DND-41 (cell line): ENCODE measurements around the gene LRRC43.

Source experiments
- ATAC-seq: fragments of 200-7000 bp; cut with Tn5 transposase; 3 replicates; pipeline ENCODE4 v1.9.1; 2021; ENCODE audit warnings: low read depth; ENCODE audit not compliant: insufficient read depth
- DNase-seq: peaks from one replicate; pipeline ENCODE4 v3.0.0-alpha.2; 2020
- H2AFZ ChIP-seq: 2 replicates; pipeline ENCODE4 v1.6.0; 2012; ENCODE audit warnings: low read depth, low read length
- H3K27ac ChIP-seq: 2 replicates; pipeline ENCODE4 v1.5.1; 2012; ENCODE audit warnings: low read length, inconsistent platforms
- H3K27me3 ChIP-seq: fragments of 200-600 bp; sonication (generic); 2 replicates; pipeline ENCODE4 v1.6.0; 2012; ENCODE audit warnings: low read length, mild to moderate bottlenecking, inconsistent platforms; ENCODE audit not compliant: insufficient read depth, poor library complexity
- H3K36me3 ChIP-seq: 2 replicates; pipeline ENCODE4 v1.5.1; 2012; ENCODE audit warnings: low read length, inconsistent platforms; ENCODE audit not compliant: insufficient read depth
- H3K4me1 ChIP-seq: 2 replicates; pipeline ENCODE4 v1.5.1; 2012; ENCODE audit warnings: mild to moderate bottlenecking, low read length; ENCODE audit not compliant: insufficient read depth
- H3K4me2 ChIP-seq: 2 replicates; pipeline ENCODE4 v1.6.0; 2012; ENCODE audit warnings: mild to moderate bottlenecking, moderate library complexity, low read length, inconsistent platforms; ENCODE audit not compliant: insufficient read depth
- H3K4me3 ChIP-seq, 2 experiments: fragments of 200-600 bp in 1 of 2; shearing (Covaris generic) in 1 of 2; 2 replicates each; pipeline ENCODE4 v1.5.1; 2012 to 2016; ENCODE audit warnings: inconsistent platforms in 2 of 2, low read length in 2 of 2, mild to moderate bottlenecking in 2 of 2, low read depth in 1 of 2, moderate library complexity in 1 of 2
- H3K79me2 ChIP-seq: 2 replicates; pipeline ENCODE4 v1.6.0; 2012; ENCODE audit warnings: low read length, inconsistent platforms; ENCODE audit not compliant: insufficient read depth
- H3K9ac ChIP-seq: 2 replicates; pipeline ENCODE4 v1.6.0; 2012; ENCODE audit warnings: low read depth, mild to moderate bottlenecking, inconsistent platforms, low read length, moderate library complexity
- H3K9me3 ChIP-seq: 2 replicates; pipeline ENCODE4 v1.5.1; 2012; ENCODE audit warnings: low read length, moderate library complexity, mild to moderate bottlenecking, inconsistent platforms; ENCODE audit not compliant: insufficient read depth, severe bottlenecking
- H4K20me1 ChIP-seq: 2 replicates; pipeline ENCODE4 v1.6.0; 2012; ENCODE audit warnings: low read length; ENCODE audit not compliant: insufficient read depth
- EZH2 ChIP-seq: IDR thresholded peaks from 3 replicates; pipeline ENCODE4 v1.6.1; 2012; ENCODE audit warnings: borderline replicate concordance, low read depth, mild to moderate bottlenecking, moderate library complexity, low read length, inconsistent platforms; ENCODE audit not compliant: severe bottlenecking
- TF ChIP-seq, protein P1 (sequence below): IDR thresholded peaks from 2 replicates; pipeline ENCODE4 v1.5.1; 2012; ENCODE audit warnings: borderline replicate concordance, low read length, moderate library complexity, mild to moderate bottlenecking; ENCODE audit not compliant: poor library complexity, severe bottlenecking; ENCODE audit errors: extremely low read depth

Gene LRRC43

DNA sequence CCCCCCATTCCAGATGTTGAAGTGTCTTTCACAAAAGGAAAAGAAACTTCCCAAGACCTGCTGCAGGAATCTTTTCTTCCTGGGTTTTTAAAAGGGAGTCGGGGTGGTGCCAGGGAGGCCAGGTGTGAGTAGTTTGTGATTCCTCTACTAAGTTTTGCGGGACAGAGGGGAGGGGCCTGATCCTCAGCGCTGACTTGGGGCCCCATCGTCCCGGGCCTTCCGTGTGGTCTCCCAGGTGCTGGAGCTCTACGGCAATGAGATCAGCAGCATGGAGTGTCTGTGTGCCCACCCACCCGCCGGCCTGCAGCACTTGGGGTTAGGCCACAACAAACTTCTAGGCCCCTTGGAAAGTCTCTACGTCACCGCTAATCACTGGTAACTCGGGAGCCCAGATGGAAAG, 4.5 kb downstream of the LRRC43 start:
- Histone ChIP-seq H3K9ac (no peak overlapping the region), H3K9me3 (no peaks in the 10 kb centered on the region), H3K4me2 (no peak overlapping the region), H3K36me3 (no peaks in the 10 kb centered on the region), H3K79me2 (no peaks in the 10 kb centered on the region), H2AFZ (no peak overlapping the region), H4K20me1 (no peaks in the 10 kb centered on the region), H3K27ac (no peak overlapping the region), H3K4me3 (no peak overlapping the region), H3K4me1 (no peaks in the 10 kb centered on the region), H3K27me3 (peaks cover 3% of the 10 kb centered on the region)
- TF ChIP-seq, protein P1, sequence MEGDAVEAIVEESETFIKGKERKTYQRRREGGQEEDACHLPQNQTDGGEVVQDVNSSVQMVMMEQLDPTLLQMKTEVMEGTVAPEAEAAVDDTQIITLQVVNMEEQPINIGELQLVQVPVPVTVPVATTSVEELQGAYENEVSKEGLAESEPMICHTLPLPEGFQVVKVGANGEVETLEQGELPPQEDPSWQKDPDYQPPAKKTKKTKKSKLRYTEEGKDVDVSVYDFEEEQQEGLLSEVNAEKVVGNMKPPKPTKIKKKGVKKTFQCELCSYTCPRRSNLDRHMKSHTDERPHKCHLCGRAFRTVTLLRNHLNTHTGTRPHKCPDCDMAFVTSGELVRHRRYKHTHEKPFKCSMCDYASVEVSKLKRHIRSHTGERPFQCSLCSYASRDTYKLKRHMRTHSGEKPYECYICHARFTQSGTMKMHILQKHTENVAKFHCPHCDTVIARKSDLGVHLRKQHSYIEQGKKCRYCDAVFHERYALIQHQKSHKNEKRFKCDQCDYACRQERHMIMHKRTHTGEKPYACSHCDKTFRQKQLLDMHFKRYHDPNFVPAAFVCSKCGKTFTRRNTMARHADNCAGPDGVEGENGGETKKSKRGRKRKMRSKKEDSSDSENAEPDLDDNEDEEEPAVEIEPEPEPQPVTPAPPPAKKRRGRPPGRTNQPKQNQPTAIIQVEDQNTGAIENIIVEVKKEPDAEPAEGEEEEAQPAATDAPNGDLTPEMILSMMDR = no peak
- TF ChIP-seq EZH2 = no peak
- DNase-seq (no peak), ATAC-seq (no peak)

DNA sequence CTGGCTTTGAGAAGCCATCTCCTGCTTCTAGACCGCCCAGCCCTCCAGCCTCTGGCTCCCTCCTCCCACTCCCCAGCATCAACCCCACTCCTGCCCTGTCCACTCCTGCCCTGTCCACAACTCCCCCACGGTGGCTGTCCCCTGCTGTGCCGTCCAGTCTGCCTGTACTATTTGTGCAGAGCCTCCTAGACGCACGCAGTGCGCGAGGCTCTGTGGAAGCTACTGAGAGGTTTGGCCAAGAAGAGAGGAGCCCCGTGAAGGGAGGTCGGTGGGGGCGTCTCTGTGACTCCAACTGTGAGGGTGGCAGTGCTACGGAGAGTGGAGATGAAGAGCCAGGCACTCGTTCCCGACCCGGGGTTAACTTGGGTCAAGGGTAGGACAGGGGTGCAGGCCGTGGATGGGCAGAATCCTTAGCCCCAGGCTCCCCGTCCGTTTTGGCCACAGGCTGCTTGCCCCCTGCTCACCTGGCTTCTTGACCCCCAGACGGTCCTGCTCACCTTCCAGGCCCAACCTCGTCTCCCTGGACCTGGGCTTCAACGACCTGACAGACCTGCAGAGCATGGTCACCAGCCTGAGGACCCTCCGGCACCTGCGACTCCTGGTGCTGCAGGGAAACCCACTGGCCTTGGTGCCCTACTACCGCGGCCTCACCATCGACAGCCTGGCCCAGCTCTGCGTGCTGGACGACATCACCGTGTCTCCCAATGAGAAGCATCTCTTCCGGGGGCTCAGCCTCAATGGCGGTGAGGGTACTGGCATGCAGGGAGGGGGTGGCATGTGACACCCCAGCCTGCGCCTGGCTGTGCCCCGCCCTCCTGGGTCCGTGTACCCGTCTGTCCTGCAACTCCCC, 6.9 kb downstream of the LRRC43 start:
- TF ChIP-seq EZH2 = no peak
- TF ChIP-seq, protein P1 = no peak
- ATAC-seq (no peak), DNase-seq (no peak)
- H3K79me2 ChIP-seq = no peaks in the 10 kb centered on the region
- no peak overlapping the region for H3K4me3 ChIP-seq
- H3K27ac ChIP-seq = no peak overlapping the region
- H4K20me1 ChIP-seq = no peaks in the 10 kb centered on the region
- H3K9ac ChIP-seq = no peak overlapping the region
- H3K9me3 ChIP-seq = no peaks in the 10 kb centered on the region
- H3K36me3 ChIP-seq = no peaks in the 10 kb centered on the region
- H2AFZ ChIP-seq = no peak overlapping the region
- no peaks in the 10 kb centered on the region for H3K4me1 ChIP-seq
- H3K4me2 ChIP-seq = no peak overlapping the region
- H3K27me3 ChIP-seq = no peaks in the 10 kb centered on the region

GRCh38 chr12:122190842-122191668, 8.1 kb downstream of the LRRC43 start:
- H3K79me2 ChIP-seq = no peaks in the 10 kb centered on the region
- H3K27ac ChIP-seq = no peak overlapping the region
- DNase-seq (peak; percentile 65), ATAC-seq (peak; percentile 84)
- H4K20me1 ChIP-seq = no peaks in the 10 kb centered on the region
- H3K4me3 ChIP-seq = no peak overlapping the region
- H3K4me2 ChIP-seq = no peak overlapping the region
- TF ChIP-seq, protein P1 = peak; percentile 87
- TF ChIP-seq EZH2 = no peak
- H3K27me3 ChIP-seq = no peaks in the 10 kb centered on the region
- H2AFZ ChIP-seq = no peak overlapping the region
- H3K9ac ChIP-seq = no peak overlapping the region
- H3K9me3 ChIP-seq = no peaks in the 10 kb centered on the region
- H3K4me1 ChIP-seq = no peaks in the 10 kb centered on the region
- H3K36me3 ChIP-seq = no peaks in the 10 kb centered on the region
